Keratinocyte (primary cell): ENCODE results near the gene SCP2.

Experiments used
- CTCF ChIP-seq, 3 experiments: IDR thresholded peaks in 1 of 3; conservative IDR thresholded peaks in 1 of 3; optimal IDR thresholded peaks in 1 of 3; 2 replicates in 2 of 3; 3 replicates in 1 of 3; pipeline versions ENCODE3 to v1.5.1; 2011; ENCODE audit warnings: low read length in 3 of 3, mild to moderate bottlenecking in 3 of 3, moderate library complexity in 2 of 3, control low read depth in 1 of 3, inconsistent platforms in 1 of 3; ENCODE audit not compliant: insufficient read depth in 2 of 3; ENCODE audit errors: extremely low read depth in 1 of 3
- EZH2 ChIP-seq: IDR thresholded peaks from one replicate; pipeline ENCODE4 v1.6.1; 2012; ENCODE audit warnings: inconsistent platforms, mild to moderate bottlenecking, low read length, moderate library complexity

DNA sequence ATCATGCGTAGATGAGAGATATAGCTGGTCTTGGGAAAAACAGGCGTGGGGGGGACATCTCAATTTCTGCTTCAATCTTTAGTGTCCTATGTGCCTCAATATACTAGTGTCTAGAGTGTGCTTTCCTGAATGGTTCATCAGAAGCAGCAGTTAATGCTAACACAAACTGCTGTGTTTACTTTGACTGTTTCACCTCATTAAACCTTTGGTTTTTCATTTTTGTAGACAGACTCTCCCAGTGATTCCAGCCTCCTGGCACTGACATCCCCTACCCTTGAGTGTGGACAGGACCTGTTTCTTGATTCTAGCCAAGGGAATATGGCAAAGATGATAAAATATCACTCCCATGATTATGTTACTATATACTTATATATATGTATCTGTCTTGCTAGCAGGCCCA, 46.9 kb upstream of the SCP2 start:
- TF ChIP-seq CTCF (optimal IDR thresholded peaks at IDR 0.05 in 1 of 3, IDR thresholded peaks at IDR 0.05 in 1 of 3, conservative IDR thresholded peaks at IDR 0.05 in 1 of 3; ENCODE audit: extremely low read depth in 1 of 3, insufficient read depth in 2 of 3, low read length in 3 of 3) (no peak), EZH2 (no peak)
